C1 segment of cervical spinal cord (tissue), 14 donors: ENCODE results near the gene NANS.
"Not testable (repeated sequence)": the region's sequence is repeated elsewhere in the genome, so short reads cannot be mapped to it uniquely, and the experiment has no call there.

ENCODE experiments used
- DNase-seq, 14 donors: peaks; one replicate each; lab custom pipeline; 2025; lab: John Stamatoyannopoulos, UW

Gene NANS

DNA sequence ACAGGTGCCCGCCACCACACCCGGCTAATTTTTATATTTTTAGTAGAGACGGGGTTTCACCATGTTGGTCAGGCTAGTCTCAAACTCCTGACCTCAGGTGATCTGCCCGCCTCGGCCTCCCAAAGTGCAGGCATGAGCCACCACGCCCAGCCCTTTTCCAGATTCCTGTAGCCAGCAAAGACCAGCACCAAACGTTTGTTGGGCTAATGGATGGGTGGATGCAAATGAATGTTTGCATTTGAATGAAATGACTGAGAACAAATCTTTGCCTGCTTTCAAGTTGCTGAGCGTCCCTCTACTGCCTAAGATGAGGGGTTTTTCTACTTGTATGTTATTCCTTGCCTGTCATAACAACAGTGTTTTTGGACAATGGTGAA is 20.0 kb downstream of the NANS start:
- not testable (repeated sequence) for DNase-seq

DNA sequence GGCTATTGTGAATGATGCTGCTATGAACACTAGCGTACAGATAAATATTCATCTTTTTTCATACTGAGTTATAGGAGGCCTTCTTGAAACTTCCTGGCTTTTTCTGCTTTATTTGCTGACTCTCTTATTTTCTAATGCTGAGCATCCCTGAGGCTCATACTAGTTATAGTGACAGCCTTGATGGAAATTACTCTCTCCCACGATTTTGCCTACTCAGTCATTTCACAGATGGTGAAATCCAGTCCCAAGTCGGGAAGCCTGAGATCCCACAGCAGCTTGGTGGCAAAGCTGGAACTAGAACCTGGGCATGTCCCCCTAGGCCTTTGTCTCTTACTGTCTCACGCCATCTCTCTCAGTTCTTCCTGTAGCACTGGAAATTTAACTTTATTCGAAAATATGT is 22.4 kb downstream of the NANS start:
- DNase-seq, result no peak

DNA sequence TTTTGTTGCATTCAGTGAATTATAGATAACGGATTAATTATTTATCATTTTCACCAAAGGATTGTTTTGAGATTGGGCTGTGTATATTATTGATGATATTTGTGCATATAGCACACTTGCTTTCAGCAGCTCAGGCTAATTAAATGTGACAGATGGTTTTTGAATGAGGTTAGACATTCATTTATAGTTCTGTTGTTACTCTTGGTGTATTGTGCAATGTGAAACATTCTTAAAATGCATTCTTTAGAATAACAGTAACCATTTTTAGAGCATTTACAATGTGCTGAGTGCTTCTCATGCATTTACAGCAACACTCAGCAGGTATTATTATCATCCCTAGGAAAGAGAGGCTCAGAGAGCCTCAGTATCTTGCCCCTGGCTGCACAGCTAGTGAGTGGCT is 23.8 kb downstream of the NANS start:
- no peak for DNase-seq

DNA sequence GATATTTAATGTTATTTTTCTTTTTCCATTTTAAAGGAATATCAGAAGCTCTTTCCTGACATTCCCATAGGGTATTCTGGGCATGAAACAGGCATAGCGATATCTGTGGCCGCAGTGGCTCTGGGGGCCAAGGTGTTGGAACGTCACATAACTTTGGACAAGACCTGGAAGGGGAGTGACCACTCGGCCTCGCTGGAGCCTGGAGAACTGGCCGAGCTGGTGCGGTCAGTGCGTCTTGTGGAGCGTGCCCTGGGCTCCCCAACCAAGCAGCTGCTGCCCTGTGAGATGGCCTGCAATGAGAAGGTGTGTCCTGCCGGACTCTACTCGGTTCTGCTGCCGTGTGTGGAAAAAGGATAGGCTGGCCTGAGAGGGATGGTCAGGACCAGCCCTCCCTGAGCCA is 24.2 kb downstream of the NANS start:
- no peak for DNase-seq

DNA sequence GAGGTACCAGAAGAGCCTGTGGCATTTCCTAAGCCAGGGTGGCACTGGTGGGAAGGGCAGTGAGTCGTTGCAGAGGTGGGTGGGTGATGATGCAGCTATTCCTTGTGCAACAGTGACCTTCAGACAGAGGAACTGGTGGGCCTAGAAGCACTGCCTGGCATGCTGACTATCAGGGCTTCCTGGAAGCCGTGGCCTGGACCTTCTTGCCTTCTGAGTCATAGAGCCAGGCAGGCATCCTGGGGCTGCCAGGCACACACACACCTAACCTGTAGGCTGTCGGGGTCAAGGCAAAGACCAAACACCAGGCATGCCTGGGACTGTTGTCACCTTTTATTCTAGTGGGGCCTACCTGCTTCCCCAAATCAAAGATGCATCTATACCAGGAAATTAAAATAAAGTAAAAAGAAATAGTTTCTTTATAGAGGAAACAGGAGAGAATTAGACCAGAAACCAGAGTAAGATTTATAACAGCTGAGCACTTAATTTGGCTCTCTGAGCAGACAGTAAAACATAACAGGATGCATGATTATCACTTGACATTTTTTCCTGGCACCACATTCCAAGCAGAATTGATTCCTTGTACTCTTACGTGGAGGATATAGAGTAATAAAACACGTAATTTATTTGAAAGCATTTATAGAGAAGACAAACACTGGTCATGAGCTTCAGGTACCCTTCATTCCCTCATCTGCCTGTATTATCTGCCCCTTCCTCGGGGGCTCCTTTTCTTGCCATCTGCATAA is 25.1 kb downstream of the NANS start:
- peak in 1 of 14 donors; percentile 12 for DNase-seq

DNA sequence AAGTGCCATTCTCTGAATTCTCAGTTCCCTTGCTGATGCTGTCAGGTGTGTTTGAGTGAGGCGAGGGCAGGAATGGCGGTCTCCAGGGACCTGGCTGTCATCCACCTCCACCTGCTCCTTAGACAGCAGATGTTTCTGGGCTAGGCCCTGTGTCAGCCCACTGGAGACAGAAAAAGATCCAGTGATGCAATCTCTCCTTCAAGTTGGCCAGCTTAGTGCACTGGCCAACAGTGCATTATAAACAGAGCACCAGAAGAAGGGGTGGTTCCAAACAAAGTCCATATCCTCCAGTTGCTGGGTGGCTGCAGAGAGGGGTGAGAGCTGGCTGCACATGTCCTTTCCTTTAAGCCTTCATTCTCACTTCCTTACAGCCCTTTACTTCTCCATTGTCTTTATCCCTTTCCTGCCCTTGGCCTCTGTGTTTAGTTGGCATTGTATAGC is 26.5 kb downstream of the NANS start:
- DNase-seq, result no peak

DNA sequence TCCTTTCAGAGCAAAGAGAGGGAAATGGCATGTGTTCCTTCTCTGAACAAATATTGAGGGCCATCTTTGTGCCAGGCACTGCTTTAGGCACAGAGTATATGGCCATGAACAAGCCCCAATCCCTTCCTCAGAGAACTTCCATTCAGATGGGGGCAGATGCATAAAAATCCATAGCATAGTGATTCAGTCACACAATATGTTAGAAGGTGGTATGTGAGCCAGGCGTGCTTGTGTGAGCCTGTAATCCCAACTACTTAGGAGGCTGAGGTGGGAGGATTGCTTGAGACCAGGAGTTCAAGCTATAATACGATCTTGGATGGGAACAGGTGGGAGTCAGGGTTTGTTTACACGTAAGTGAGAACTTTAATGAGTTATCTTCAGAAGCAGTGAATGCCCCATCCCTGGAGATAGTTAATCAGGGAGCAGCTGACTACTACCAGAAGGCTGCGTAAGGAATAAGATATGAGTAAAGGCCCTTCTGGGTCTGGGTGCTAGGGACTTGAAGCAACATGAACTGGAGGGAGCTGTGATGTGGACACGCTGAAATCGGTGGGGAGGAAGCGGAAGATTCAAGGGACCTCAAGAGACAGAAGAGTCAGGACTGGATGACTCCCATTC is 27.1 kb downstream of the NANS start:
- DNase-seq, result no peak

DNA sequence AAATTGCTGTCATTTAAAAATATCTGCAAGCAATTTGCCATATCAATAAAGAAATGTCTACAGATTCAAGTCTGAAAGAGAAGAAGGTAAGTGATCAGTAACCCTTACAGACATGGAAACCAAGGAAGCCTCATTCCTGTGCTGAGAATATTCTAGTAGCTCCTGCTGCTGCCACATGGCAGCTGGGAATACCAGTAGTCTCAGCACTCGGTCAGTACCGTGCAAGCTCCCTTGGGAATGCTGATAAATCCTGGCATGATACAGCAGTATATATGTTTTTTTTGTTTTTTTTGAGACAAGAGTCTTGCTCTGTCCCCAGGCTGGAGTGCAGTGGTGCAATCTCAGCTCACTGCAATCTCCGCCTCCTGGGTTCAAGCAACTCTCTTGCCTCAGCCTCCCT is 27.9 kb downstream of the NANS start:
- no peak for DNase-seq

DNA sequence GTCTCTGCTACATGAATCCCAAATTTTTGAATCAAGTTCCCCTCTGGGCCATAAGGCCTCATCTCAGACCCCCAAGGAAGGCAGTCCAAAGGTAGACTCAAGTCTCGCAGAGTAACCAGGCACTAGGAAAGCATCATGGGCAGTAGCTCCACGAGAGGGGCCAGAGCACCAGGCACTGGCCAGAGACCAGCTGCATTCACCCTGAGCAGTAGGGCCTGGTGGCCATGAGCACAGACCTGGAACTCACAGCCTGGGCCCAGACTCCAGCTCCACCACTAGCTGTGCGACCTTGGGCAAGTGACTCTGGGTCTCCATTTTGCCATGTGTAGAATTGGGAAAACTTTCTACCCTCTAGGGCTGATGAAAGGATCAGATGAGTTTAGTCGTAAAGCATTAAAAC is 28.5 kb downstream of the NANS start:
- DNase-seq, result no peak

DNA sequence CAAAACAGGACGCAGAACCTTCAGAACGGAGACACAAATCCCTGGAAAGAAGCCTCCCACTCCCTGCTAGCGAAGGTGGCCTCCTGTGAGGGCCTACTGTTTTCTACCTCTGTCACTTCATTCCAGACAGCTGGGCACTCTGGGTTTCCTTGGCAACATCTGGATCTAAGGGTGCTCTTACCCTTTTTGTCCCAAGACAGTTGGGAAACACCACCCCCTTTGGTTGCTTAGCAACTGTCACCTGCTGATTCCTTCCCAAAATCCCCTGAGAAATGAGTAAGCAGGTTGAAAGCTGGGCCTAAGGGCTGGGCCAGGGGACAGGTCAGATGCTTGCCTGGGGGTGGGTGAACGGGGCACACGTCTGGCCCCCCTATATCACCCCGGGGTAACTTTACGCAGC is 29.4 kb downstream of the NANS start:
- DNase-seq, result no peak

DNA sequence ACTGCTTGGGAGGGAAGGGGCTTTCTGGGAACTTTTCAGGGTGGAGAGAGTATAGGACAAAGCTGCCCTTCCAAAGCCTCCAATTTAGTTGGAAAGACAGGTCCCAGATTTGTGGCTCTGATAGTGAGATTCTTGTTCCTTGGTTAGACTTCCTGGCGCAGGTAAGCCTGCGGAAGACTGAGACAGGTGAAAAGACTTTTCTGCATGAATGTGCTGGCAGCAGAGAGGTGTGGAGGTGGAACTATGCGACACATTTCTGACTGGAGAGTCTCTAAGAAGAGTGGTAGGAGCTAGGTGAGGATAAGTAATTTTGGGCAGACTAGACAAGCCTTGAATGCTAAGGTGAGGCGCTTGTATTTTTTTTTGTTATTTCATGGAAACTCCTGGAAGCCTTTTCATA is 29.9 kb downstream of the NANS start:
- DNase-seq, result no peak

DNA sequence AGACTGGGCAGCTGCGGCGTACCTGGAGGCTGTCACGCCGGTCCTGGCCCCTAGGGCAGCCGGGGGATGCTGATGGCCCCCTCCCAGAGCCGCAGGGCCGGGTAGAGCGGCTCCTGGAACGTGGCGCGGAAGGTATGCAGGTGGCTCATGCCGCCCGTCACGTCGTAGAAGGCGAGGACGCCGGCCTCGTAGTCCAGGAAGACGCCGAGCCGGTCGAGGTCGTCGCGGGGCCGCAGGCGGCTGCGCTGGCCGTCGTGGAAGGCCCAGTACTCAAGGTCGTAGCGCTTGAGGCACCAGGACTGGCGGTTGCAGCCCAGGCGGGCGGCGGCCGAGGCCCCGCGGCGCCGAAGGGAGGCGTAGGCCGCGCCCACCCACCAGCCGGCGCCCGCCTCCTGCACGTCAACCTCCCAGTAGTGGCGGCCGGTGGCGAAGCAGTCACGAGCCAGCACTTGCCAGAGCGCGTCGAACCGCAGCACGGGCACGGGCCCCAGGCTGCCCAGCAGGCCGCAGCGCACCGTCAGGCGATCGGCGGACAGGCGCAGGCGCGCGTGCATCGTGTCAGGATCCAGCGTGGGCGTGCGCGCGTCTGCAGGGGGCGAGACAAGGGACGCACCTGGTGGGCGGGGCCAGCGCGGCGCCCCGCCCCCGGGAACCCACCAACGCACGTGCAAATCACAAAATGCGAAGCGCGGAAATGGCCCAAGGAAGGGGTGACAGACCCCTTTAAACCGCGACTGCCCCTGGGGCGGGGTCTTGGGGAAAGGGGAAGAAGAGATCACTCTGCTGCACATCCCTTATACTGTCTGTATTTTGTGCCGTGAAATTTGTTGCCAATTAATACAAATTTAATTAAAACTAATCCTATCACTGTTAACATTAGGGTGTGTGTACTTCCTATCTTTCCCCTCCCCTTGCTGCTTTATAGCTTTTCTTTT is 31.2 kb downstream of the NANS start:
- no peak for DNase-seq

DNA sequence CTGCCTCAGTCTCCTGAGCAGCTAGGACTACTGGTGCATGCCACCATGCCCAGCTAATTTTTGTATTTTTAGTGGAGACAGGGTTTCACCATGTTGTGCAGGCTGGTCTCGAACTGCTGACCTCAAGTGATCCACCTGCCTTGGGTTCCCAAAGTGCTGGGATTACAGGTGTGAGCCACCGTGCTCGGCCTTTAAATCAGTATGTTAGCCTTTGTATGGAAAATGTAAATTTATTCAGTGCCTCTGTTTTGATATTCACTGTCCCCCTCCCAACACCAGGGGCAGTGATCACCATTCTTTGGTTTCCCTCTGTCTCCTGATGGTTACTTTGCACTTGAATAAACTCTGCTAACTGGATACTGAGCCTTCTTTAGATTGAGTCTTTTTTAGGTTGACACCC is 34.1 kb downstream of the NANS start:
- not testable (repeated sequence) for DNase-seq

DNA sequence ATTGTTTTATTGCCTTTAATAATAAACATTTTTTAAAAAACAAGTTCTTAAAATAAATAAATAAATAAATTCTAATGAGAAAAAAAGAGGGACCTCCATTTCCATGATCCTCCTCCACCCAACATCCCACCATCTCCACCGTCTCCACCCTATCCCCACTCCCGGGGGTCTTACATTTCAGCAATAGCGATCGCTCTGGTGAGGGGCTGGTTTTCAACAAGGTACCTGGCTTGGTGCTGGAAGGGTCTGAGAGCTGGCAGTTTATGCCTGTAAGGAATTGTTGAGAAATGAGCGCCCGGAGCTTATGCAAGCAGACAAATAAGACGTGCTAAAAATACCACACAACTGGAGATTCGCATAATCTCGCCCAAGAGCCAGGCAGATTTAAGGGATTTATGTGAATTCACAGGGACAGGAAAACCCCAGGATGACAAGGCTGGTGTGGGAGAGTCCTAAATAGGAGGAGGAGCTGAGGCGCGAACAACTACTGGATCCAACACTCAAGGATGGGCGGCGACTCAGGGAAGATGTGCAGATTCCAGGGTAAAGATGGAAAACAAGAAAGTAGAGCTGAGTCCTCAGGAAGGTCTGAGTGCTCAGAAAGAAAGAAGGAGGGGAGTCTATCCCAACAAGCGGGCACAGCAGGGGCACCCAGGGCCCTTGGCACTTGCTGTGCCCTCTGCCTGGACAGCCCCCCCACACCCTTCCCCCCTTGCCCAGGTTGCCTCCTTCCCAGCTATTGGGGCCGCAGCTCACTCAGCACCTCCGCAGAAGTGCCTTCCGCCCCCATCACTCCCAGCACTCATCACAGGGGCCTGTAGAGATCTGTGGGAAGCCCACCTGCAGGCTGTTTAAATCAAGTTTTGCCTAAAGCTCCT is 35.4 kb downstream of the NANS start:
- DNase-seq, result no peak

DNA sequence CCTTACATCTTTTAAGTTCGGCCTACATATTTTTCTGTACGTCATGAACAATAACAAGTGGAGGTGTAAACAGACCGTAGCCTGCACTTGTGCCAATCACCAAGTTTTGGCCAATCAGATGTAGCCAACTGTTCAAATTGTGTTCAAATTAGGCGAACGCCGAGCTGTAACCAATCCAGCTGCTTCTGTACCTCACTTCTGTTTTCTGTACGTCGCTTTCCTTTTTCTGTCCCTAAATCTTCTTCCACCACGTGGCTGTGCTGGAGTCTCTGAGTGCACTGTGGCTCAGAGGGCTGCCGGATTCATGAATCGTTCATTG is 36.0 kb downstream of the NANS start:
- no peak for DNase-seq

DNA sequence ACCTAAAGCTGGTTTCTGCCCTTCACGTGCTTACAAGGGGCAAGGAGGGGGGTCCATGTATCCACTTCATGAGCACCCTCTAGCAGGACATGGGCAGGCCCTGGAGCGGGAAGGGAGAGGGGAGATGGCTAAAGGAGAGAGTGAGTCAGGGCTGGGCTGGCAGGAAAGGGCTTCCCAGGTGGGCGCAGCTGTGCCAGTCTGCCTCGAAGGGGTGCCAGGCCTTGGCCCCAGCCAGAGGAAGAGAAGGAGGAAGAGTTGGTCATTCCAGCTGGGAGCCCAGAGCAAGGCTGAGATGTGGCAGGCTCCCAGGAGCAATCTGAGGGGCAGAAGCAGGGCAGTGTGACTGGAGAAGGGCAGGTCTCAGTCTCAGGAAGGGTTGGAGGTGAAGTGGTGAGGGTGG is 37.8 kb downstream of the NANS start:
- no peak for DNase-seq

DNA sequence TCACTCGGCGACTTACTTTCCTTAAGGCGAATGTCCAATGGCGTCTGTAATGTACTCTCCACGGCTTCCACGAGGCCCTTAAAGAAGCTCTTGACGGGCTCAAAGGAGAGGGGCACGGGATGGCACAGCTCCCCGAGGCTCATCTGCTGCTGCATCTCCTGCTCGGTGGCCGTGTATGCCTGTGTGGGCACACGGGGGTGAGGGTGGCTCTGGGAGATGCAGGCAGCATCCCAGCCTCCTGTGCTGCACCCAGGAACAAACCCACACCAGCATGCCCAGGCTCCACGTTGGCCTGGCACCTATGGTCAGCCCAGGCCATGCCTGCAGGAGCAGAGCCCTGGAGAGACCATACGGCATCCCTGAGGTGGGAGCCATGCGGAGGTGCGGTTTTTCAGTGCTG is 38.3 kb downstream of the NANS start:
- DNase-seq, result no peak

DNA sequence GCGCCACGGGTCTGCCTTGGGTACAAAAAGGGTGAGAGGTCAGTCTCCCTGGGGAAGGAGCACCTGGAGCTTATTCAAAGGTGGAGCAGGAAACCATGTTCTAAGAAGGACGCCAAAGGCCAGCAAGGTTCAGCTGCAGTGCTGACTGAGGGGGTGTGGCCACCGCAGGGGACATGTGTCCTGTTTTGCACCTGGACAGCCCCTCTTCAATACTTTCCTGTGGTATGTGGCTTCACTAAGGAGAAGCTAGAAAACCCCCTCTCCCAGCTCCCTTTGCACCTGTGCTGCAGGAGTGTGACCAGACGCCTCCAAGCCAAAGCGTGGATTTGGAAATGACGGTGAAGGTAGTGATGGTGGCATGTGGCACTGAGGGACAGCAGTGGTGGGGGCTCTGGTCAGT is 38.9 kb downstream of the NANS start:
- no peak for DNase-seq

DNA sequence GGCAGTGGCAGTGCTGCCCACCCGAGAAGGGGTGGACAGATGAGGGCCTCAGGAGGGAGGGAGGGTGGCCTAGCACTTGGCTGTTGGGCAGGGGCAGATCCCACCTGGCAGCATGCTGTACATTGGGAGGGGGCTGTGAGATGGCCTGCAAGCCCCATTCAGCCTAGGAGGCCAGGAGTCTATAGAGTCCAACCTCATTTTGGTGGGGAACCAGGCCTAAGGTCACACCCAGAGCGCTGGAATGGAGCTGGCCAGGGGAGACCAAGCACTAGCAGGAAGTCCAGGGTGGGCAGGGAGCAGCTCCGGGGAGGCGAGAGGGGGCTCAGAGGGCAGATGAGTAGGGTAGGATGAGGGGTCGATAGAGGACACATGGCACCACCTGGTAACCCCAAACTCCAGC is 39.6 kb downstream of the NANS start:
- DNase-seq, result no peak

DNA sequence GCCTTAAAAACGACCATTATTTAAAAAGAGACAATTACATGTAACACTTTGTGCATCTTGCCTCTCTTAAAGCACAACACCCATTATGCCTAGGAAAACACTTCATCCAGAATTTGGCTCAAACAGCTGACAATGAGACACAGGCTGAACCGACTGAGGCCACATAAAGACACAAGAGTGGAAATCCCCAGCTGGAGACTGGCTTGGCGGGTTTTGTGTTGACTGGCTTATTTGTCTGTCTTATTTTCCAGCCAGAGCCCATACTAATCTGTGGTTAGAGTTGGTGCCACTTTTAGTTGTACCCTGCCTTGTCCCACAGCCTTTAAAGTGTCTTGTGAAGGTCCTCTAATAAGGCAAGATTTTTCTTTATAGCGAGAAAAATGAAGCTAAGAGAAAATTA is 41.3 kb downstream of the NANS start:
- DNase-seq, result no peak

DNA sequence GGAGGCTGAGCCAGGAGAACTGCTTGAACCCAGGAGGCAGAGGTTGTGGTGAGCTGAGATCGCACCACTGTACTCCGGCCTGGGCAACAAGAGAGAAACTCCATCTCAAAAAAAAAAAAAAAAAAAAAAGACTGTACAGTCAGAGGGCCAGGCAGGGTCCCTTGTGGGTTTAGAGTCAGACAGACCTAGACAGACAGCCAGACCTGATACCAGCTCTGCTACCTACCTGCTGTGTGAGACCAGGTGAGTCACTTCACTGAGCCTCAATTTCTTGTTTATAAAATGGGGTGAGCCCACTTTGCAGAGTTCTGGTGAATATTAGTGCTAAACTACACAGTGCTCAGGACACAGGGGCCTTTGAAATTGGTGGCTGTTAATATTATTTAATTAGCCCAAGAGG is 42.8 kb downstream of the NANS start:
- DNase-seq, result no peak

DNA sequence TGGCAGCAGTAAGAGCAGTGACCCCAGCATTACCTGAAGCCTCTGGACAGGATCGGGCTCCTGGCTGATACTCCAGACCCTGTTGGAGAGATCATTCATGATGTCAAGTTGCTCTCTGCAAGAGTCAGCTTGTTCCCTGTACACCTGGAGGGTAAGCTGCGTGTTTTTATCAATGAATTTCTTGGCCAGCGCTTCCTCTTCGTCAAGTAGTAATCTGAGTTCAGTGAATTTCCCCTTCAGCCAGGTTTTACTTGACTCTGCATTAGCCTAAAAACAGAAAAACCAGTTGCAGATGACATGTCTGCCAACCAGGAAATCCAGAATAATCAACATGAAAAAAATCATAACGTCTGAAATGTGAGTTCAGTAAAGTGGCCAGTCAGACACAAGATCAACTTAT is 43.4 kb downstream of the NANS start:
- DNase-seq, result no peak
